Fibroblast of the conjunctiva (primary cell): ENCODE data around the gene ZNF823.

ENCODE experiments used
- DNase-seq: peaks from one replicate; pipeline ENCODE4 v3.0.0-alpha.2; 2010; ENCODE audit warnings: low read depth

ZNF823 gene

DNA sequence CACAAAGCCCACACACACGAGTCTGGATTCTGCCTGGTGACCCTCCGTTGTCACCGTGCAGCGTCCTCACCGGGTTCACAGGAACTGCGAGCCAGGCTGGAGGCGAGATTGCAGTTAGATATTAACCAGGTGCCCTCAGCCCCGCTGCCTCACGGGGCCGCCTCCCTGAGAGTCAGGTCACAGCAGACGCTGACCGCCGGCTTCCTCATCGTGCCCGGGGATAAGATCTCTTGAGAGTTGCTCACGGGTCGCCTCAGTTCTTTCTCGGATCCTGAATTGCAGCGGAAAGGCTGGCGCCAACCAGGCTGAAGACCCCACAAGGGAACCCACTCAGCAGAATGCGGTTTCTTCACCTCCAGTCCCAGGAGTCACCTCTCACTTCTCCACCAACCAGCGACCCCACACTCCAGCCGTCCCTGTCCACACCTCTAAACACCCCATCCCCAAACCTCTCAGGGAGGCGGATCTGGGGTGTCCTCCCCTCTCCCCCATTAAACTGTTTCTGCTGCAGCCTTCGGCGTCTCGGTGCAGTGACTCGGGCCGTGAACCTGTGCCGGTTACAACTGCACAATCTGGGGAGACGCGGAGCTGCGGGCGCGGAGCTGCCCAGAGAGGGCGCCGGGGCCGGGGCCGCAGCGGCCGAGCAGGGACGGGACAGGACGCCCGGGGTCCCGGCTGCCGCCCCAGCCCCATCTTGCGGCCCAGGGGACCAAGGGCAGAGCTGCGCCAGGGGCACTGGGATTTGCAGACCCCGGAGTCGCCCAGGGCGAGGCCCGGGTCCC, 591 bp downstream of the ZNF823 start:
- DNase-seq: no peak

DNA sequence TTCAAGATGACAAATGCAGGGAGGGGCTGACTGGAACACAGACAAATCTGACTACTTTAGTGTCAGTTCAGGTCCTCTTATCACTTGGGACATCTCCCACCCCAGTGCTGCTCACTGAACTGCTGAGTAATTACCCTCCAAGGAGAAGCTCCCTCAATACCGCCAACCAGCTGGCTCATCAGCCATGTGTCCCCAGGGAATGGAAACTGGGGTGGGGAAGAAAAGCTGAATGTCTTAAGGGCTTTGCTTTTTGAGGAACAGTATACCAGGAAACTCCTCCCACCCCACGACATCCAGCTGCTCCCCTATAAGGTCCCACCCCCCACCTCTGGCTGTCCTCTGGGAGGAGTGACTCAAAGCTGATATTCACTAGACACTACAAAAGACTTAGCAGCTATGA, 2.0 kb downstream of the ZNF823 start:
- DNase-seq: peak; percentile 4

DNA sequence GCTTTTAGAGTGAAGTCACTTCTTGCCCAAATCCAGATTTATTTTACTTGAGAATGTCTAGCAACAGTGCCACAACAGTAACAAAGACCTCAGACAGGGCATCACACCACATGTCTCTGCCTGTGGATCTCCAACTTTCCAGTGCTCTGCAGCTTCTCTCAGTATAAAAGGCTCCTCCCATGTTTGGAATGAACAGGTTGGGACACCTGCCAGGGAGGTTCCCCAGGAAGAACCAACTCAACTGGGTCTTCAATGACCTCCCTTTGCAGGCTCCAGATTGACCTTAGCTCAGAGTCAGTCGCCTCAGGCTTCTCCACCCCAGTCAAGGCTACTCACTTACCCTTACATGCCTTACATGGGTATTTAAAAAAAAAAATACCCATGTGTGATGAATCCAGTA, 3.4 kb downstream of the ZNF823 start:
- no peak for DNase-seq

DNA sequence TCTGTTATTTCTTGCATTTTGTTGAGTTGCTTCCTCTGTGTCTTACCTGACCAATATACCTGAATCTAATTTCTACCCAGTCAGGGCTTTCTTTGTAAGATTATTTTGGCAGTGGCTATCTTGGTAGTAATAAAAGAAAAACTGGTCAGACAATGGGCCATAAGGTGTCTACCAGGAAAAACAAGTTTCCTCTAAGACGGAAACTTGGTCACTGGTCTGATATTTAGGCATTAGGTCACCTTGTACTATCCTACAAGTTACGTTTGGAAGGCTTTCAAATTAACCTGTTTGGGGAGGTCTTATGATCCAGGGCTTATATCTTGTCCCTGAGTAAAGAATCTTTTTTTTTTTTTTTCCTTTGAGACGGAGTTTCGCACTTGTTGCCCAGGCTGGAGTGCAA, 9.2 kb downstream of the ZNF823 start:
- no peak for DNase-seq

DNA sequence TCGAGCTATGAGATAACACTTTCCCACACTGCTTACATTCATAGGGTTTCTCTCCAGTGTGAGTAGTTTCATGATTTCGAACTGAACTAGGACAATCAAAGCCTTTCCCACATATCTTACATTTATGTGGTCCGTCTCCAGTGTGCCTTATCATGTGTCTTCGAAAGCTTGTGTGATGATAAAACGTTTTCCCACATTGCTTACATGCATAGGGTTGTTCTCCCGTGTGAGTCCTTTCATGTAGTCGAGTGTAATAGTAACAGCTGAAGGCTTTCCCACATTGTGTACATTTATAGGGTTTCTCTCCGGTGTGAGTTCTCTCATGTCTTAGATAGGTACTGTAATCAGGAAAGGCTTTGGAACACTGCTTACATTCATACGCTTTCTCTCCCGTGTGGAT, 16.3 kb downstream of the ZNF823 start:
- DNase-seq: no peak

DNA sequence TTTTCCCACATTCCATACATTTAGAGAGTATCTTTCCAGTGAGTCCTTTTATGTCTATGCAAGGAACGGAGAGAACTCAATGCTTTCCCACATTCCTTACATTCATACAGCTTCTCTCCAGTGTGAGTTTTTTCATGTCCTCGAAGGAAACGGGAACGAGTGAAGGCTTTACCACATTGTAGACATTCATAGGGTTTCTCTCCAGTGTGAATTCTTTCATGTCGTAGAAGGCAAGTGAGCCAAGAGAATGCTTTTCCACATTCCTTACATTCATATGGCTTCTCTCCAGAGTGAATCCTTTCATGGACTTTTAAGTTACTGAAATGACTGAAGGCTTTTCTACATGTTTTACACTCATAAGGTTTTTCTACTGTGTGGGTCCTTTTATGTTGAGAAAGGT, 17.1 kb downstream of the ZNF823 start:
- no peak for DNase-seq

DNA sequence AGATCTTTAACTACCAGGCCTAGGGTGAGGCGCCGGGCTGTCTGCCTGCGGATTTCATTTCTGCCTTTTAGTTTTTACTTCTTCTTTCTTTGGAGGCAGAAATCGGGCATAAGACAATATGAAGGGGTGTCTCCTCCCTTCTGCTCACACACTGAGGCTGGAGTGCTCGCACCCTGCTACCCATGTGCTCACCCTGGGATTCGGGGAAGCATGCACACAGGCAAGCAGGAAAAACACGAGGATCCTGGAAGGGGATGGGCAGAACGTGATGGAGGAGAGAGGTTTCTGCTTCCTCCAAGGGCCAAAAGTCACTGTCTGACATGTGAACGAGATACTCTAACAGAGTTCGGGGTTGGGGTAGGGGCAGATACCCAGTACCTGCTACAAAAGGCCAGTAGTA, 28.4 kb downstream of the ZNF823 start:
- no peak for DNase-seq

DNA sequence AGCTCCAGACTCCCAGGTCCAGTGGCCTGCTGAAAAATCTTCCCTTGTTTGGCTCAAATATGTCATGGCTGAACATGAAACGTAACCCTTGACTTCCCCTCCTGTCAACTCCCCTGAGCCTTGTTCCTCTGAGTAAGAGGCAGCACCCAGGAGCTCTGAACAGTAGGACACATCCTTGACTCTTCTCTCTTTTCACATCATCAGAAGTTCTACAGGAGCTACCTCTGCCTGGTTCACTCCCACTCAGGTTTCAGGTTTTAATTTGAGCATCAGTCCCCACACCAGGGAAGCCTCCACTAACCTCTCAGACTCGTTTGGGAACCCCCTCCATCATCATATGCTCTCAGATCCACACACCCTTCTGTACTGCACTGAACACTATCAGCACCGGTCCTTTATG, 30.3 kb downstream of the ZNF823 start:
- DNase-seq: no peak

DNA sequence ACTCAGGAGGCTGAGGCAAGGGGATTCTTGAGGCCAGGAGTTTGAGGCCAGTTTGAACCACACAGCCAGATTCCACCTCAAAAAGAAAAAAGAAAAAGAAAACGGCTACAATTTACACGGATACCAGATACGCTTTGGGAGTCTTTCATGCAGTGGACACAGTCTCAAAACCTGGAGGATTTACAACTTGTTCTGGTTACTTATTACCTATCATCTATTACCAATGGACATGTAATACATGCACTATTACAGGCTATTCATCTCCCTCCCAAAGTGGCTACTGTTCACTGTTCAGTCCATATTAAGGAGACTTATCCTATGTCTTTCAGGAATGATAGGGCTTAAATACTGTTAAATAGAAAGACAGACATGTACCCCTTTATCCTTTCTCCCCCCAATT, 33.3 kb downstream of the ZNF823 start:
- no peak for DNase-seq

DNA sequence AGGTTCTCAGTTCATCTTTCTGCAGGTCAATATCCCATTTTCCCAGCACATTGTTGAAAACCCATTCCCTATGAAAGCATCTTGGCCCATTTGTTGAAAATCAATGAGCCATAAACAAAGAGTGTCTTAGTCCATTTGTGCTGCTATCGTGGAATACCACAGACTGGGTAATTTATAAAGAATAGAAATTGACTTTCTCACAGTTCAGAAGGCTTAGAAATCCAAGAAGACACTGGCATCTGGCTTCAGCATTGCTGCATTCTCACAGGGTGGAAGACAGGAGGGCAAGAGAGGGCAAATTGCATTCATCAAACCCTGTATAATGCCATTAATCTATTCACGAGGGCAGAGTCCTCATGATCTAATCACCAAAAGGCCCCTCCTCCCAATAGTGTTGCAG, 34.1 kb downstream of the ZNF823 start:
- no peak for DNase-seq

DNA sequence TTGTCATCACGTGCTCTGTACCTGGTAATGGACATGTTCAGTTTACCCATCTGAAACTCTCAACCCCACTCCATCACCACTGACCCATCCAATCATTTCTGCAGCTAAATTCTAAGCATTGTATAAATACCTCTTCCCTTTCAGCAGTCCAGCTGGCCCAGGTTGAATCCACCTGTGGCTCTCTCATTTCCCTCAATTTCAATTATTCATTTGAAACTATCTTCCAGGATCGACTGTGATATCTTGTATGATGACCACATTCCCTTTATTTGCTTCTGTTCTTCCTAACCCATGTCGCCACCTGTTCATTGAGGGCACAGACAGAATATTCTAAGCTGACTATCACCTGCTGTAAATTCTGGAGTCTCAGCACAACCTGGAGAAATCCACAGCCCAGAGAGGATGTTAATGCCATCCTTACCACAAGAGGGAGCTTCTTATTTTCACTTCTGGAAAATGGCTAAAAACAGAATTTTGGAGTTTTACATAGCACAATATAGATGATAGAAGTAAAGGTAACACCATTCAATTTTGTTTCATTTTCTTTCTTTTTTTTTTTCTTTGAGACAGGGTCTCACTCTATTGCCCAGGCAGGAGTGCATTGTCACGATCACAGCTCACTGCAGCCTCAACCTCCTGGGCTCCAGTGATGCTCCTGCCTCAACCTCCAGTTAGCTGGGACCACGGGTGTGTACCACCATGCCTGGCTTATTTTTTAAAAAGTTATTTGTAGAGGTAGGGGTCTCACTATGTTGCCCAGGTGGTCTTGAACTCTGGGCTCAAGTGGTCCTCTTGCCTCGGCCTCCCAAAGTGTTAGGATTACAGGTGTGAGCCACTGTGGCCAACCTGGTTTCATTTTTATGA, 38.6 kb downstream of the ZNF823 start:
- no peak for DNase-seq

DNA sequence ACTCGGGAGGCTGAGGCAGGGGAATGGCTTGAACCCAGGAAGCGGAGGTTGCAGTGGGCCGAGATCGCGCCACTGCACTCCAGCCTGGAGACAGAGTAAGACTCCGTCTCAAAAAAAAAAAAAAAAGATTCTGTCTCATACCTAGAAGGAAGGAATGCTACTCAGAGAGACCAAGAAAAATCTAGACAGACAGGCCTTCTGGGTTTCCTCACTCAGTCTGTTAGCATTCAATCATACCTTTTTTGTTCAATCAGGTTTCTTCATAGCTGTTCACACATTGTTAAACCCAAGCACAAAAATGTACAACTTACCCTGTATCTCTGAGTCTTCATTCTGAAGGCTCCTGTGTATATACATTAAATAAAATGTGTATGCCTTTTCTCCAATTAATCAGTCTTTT, 40.5 kb downstream of the ZNF823 start:
- DNase-seq: no peak

DNA sequence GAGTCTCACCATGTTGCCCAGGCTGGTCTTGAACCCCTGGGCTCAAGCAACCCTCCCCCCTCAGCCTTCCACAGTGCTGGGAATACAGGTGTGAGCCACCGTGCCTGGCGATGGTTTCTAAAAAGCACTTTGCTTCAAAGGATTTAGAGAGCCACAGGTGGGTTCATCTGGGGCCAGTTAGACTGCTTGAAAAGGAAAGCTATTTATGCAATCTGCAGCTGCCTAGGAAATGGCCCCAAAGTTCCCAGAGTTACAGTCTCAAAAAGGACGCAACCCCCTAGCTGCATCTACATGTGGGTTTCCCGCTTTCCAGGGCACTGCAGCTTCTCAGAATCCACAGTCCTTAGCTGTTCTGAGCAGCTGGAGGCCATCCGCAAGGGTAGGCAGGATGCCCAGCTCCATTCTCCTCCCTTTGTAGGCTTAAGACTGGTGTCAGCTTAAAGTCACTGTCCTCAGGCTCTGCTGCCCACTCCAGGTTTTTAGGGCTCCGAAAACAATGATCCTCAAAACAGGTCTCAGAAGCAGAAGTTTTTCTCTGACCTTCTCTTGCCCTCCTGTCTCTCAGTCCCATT, 41.4 kb downstream of the ZNF823 start:
- DNase-seq: no peak

DNA sequence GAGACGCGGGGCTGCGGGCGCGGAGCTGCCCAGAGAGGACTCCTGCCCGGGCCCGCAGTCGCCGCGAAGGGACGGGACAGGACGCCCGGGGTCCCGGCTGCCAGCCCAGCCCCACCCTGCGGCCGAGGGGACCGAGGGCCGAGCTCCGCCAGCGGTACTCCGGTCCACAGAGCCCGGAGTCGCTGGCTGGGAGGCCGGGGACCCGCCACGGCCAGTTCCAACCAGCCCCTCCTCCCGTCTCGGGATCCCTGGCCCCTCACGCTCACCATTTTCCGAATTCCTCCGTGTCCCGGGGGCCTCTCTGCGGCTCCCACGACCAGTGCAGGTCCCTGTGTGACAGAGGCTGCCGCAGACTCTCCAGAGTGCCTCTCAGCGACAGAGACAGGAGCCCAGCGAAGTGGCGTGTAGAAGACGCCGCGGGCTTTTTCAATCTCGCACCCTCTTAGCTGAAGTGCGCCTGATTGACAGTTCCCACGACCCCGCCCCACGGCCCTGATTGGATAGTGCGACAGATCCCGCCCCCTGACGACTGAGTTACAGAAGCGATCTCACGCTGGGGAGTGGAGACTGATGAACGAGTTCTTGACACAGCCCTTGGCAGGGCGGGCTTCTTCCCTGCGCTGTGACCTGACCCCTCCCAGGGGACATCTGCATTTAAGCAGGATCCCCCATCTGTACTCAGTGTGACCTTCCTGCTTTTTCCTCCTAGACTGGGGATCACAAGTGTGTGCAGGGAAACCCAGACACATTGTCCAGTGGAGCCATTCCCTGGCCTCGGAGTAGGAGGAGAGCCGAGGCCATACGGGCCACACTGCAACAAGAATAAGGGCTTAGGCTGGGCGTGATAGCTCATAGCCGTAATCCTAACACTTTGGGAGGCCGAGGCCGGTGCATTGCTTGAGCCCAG, 44.0 kb downstream of the ZNF823 start:
- peak; percentile 82 for DNase-seq

DNA sequence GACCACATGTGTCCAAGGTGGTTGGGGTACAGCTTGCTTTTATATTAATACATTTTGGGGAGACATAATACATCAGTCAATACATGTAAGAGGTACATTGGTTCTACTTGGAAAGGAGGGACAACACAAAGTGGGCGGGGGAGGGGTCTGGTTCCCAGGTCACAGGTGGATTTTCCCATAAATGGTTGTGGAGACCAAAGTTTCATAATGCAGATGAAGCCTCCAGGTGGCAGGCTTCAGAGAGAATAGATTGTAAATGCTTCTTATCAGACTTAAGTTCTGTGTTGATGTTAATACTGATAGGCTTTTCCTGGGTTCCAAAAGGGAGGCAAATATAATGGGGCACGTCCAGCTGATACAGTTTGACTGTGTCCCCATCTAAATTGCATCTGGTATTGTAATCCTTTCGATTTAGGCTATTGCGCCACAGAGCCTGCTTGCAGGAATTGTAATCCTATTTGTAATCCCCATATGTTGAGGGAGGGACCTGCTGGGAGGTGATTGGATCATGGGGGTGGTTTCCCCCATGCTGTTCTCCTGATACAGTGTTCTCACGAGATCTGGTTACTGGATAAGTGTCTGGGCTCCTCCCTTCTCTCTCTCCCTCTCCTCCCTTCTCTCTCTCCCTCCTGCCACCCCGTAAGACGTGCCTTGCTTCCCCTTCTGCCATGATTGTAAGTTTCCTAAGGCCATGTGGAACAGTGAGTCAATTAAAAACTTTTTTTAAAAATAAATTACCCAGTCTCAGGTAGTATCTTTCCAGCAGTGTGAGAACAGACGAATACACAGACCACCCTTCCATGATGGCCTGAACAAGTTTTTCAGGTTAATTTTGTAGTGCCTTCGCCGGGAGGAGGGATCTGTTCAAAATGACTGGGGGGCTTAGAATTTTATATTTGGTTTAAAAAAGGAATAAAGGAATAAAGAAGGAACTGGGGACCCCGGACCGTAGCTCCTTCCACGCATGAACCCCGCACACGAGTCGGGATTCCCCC, 44.9 kb downstream of the ZNF823 start:
- DNase-seq: peak; percentile 78

DNA sequence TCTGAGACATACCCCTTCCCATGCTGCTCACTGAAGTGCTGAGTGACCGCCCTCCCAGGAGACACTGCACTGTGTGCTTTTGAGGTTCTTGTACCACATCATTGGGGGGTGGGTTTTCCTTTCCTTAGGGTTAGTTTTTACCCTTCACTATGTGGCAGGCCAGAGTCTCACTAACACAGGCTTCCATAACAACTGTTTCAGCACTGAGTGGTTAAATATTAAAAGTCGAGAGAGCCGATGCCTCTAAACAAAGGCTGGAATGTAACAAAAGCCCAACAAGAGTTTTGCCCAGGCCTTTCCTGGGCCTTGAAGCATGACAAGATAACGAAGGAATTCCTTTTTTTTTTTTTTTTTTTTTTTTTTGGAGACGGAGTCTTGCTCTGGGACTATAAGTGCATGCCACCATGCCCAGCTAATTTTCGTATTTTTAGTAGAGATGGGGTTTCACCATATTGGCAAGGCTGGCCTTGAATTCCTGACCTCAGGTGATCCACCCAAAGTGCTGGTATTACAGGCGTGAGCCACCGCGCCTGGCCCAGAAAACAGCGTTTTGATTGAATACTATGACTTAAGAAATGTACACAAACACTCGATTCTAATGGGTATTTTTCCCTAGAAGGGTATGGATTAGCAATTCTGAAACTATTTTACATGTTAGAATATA, 46.5 kb downstream of the ZNF823 start:
- DNase-seq: no peak

DNA sequence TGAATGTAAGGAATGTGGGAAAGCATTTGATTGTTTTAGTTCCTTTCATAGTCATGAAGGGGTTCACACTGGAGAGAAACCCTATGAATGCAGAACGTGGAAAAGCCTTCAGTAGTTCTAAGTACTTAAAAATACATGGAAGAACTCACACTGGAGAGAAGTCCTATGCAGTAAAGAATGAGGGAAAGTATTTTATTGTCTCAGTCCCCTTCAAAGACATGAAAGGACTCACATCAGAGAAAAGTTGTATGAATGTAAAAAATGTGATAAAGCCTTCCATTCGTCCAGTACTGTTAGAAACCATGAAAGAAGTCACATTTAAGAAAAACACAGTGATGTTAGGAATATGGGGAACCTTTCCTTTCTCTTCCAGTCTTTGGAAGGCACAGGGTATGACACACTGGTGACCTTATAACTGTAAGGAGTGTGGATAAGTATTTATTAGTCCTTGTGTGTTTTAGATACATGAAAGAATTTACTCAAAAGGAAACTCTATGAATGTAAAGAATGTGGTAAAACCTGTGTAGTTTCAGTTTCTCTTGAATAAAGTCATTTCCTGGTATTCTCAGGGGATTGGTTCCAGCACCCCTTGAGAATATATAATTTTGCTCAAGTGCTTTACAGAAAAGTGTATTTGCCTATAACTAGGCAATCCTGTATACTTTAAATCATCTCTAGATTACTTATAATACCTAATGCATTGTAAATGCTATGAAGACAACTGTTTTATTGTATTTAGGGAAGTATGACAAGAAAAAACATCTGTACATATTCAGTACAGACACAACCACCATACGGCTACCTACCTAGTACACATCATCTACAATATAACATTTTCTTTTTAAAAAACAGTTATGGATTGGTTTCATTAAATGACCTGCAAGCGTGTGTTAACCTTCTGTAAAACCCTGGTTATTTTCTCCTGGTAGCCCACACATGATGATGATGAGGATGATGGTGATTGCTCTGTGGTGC, 52.8 kb downstream of the ZNF823 start:
- DNase-seq: no peak

DNA sequence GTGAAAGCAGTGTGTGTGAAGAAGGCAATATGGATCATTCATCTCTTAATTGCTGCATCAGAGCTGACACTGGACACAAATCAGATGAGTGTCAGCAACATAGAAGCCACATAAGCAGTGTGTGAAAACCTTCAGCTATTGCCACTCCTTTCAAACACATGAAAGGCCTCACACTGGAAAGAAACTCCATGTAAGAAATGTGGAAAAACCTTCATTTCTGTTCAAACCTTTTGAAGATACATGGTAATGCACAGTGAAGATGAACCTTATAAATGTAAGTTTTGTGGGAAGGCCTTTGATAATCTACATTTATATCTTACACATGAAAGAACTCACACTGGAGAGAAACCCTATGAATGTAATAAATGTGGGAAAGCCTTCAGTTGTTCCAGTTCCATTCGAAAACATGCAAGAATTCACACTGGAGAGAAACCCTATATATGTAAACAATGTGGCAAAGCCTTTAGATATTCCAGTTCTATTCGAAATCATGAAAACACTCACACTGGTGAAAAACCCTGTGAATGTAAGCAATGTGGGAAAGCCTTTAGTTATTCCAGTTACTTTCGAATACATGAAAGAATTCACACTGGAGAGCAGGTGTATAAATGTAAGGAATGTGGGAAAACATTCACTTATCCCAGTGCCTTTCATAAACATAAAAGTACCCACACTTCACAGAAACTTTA, 53.6 kb downstream of the ZNF823 start:
- DNase-seq: no peak
